Urothelium cell line (cell line): ENCODE data around the gene TYW1B.
"Not testable (repeated sequence)": the region's sequence is repeated elsewhere in the genome, so short reads cannot be mapped to it uniquely, and the experiment has no call there.

Source experiments
- DNase-seq: peaks from one replicate; pipeline ENCODE4 v3.0.0; 2011; ENCODE audit warnings: low spot score, mixed read lengths
- FAIRE-seq: peaks from 2 replicates; lab custom pipeline; 2011; peaks lifted over from hg19 to GRCh38; lab: Jason Lieb, UNC

The TYW1B gene

DNA sequence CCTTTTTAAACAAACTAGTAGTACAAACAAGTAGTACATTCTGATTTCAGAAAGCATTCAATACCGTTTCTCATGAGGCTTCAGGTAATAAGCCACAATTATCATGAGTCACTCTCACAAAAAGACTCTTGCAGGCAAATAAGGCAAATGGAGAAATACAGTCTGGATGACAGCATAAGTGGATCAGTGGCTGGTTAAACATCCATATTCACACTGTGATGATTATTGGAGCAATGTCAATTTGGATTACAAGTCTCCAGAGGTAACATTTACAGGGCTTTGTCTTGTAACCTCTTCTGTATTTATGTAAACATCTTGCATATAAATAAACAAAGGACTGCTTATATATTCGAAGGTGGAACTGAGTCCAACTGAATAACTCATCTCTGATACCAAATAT lies 55.4 kb downstream of the TYW1B start:
- FAIRE-seq, DNase-seq: not testable (repeated sequence)

DNA sequence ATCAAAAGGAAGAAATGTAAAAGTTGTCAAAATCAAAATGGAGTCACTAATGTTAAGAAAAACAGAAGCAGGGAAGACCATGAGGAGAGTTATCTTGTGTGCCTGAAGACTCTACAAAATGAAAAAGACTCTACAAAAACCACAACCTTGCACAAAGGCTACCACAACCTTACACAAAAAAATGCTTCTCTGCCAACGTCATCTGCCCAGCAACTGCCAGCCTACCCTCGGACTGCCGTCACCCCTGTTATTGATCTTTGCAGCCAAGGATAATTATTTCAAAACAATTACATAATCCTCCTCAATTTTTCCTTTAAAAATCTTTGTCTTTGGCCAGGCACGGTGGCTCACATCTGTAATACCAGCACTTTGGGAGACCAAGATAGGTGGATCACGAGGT lies 61.0 kb downstream of the TYW1B start:
- not testable (repeated sequence) for DNase-seq, FAIRE-seq

DNA sequence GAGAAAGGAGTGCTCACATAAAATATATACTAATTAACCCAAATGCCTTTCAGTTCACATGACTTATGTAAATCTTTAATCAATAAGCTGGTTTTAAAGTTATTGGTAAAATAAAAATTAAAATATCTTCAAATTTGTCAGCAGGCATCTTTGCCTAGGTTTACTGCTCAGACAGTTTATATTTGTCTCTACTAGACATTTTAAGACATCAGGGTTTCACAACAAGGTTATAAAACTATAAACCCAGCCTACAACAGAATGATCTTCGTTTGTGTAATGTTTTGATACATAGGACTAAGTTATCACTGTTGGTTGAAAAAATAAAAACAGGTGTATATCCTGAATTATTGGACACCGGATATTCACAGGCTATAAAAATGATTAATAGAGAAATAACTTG lies 67.4 kb downstream of the TYW1B start:
- no peak for FAIRE-seq

DNA sequence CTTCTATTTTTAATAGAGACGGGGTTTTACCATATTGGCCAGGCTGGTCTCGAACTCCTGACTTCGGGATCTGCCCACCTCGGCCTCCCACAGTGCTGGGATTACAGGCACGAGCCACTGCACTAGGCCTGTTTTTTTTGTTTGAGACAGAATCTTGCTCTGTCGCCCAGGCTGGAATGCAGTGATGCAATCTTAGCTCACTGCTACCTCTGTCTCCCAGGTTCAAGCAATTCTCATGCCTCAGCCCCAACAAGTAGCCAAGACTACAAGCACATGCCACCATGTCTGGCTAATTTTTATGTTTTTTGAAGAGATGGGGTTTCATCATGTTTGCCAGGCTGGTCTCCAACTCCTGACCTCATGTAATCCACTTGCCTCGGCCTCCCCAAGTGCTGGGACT lies 73.7 kb downstream of the TYW1B start:
- DNase-seq (no peak), FAIRE-seq (no peak)

More for the DNA sequence above, 67.4 kb downstream of the TYW1B start:
- no peak for DNase-seq

DNA sequence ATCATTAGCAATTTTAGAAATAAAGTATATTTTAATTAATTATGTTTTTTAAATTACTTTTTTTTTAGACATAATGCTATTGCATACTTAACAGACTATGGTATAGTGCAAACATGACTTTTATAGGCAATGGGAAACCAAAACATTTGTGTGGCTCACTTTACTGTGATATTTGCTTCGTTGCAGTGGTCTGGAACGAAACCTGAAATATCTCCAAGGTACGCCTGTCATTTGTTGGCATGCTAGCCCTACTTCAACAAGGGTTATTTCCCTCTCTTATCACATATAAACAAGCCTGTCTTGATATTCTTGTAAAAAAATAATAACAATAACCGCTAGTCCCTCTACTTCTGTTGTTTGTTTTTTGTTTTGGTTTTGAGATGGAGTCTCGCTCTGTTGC lies 74.2 kb downstream of the TYW1B start:
- no peak for FAIRE-seq

DNA sequence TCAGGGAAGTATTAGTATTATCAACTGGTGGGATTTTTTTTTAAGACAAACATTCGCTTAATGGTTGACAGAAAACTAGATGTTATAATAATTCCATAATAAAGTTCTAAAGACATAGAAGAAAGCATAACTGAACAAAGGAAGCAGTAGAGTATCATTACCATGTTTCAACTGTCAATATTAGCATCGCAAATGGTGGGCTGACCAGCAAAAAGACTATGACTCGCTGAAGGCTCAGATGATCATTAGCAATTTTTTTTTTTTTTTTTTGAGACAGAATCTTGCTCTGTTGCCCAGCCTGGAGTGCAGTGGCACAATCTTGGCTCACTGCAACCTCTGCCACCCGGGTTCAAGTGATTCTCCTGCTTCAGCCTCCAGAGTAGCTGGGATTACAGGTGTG lies 74.8 kb downstream of the TYW1B start:
- not testable (repeated sequence) for DNase-seq, FAIRE-seq

More for the DNA sequence above, 74.2 kb downstream of the TYW1B start:
- no peak for DNase-seq

DNA sequence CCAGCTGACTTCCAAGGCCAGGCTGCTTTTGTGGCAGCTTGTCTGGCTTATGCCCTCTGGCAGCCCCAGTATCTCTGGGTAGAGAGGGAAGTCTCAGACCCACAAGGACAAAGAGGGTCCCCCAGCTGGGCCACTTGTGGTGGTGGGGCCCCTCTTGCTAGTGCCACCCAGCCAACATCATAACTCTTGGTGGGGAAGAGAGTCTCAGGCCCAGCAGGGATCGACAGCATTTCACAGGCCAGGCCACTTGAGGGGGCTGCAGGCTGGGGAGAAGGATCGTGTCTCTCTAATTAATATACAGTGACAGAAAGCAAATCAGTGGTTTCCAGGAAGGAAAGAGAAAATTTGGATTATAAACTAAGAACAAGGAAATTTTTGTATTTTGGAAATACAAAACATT lies 76.0 kb downstream of the TYW1B start:
- no peak for DNase-seq
- FAIRE-seq: no peak

DNA sequence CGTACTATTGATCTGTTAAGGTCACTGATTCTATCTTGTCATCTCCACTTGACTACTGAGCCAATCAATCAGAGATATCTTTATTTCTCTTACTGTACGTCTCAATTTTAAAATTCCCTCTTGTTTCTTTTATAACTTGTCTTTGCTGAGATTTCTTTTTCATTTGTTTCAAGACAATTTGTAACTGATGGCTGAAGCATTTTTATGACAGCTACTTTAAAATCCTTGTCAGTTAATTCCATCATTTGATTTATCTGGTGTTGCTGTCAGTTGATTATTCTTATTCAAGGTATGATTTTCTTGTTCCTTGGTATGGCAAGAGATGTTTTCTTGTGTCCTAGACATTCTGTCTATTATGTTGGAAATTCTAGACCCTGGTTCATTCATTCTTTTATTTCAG lies 76.6 kb downstream of the TYW1B start:
- FAIRE-seq: no peak
- no peak for DNase-seq

DNA sequence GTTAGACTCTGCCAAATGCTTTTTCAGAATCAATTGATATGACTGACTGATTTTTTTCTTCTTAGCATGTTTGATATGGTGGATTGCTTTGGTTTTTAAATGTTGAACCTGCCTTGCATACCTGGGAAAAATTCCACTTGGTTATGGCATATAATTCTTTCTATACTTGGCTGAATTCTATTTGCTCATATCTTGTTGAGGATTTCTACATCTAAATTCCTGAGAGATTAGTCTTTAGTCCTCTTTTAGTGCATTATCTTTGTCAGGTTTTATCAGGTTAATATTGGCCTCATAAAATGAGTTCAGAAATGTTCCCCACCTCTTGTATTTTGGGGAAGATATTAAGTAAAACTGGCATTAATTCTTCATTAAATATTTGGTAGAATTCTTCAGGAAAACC lies 79.4 kb downstream of the TYW1B start:
- not testable (repeated sequence) for FAIRE-seq

DNA sequence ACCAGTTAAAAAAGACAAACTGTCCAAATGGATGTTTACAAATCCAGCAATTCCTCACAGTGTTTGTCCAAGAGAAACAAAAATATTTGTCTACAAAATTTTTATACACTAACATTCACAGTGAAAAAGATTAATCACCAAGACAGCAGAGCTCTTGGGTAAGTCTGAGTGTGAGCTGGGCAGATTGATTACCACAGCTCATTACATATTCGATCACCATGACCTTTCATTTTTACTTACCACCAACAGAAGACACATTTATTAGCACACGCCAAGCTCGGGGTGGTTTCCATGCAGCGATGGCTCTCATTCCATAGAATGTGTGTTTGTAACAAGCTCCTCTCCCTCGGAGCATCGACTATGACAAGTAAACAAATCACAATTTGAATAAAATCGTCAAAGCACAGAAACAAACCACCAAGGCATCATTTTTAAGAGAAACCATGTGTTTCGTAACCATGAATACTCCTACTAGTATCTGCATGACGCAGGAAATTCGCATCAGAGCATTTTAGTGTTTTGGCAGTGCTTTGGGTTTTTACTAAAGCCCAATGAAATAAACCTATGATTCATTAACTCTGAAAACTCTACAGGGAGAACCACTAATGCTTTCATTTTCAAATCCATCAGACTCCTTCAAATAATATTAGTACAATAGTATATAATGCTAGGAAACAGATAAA lies 83.6 kb downstream of the TYW1B start:
- not testable (repeated sequence) for FAIRE-seq, DNase-seq

More for the DNA sequence above, 79.4 kb downstream of the TYW1B start:
- DNase-seq: not testable (repeated sequence)

DNA sequence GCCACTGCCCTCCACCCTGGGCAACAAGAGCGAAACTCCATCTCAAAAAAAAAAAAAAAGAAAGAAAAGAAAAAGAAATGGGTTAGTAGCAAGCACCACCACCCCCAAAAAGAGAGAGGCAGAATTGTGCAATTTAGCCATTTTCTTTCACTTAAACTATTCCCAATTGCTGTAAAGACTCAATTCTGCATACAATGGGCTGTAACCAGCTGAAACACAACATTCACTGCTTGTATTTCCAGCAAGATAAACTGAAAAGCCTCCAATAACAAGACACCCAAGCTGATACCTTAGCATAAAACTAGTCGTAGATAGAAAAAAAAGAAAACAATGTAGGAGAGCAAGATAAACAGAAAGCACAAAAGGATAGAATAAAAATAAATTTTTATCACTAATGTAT lies 84.2 kb downstream of the TYW1B start:
- not testable (repeated sequence) for DNase-seq, FAIRE-seq

DNA sequence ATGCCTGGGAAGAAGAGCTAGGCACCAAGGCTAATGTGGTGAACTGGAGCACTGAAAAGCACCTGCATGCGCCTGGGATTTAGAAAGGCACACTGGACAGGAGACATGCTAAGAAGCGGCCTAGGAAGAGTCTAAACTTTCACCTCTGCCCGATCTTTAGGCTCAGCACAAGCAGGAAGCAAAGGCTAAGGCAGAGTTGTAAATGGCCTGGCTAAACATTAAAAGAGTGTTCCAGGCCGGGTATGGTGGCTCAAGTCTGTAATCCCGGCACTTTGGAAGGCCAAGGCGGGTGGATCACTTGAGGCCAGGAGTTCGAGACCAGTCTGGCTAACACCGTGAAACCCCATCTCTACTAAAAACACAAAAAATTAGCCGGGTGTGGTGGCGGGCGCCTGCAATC lies 88.3 kb downstream of the TYW1B start:
- FAIRE-seq, DNase-seq: not testable (repeated sequence)

DNA sequence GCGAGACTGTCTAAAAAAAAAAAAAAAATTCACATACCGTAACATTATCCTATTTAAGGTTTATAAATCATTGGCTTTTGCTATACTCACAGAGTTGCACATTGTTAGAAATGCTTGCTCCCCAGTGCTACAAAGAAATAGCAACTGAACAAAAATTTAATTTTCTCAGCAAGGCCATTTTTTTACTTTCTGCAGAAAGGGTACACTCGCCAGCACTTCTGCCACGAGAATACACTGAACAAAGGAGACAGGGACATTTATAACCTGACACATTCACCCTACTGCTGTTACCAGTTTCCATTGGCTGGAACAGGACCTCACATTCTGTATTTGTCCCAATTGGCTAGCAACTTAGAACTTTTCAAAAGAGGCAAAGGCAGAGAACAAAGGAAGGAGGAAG lies 92.1 kb downstream of the TYW1B start:
- DNase-seq, FAIRE-seq: not testable (repeated sequence)

DNA sequence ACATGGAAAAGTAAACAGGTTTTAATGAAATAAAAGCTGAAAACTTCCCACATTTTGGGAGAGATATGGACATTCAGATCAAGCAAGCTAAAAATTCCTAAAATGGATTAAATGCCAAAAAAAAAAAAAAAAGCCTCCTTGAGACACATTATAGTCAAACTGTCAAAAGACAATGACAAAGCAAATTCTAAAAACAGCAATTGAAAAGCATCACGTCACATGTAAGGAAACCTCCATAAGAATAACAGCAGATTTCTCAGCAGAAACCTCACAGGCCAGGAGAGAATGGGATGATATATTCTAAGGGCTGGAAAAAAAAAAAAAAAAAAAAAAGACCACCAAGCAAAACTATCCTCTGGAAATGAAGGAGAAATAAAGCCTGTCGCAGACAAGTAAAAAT lies 97.2 kb downstream of the TYW1B start:
- DNase-seq, FAIRE-seq: not testable (repeated sequence)

DNA sequence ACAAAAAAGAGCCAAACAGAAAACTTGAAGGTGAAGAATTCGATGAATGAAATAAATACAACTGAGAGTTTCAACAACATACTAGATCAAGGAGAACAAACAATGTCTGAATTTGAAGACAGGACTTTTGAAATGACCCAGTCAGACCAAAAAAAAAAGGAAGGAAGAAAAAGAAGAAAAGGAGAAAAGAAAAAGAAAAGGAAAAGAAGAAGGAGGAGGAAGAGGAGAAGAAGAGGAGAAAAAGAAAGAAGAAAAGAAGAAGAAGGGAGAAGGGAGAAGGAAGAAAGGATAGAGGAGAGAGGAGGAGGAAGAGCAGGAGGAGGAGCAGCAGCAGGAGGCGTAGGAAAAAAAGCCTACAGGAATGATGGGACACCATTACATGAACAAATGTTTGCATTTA lies 97.6 kb downstream of the TYW1B start:
- not testable (repeated sequence) for DNase-seq, FAIRE-seq

DNA sequence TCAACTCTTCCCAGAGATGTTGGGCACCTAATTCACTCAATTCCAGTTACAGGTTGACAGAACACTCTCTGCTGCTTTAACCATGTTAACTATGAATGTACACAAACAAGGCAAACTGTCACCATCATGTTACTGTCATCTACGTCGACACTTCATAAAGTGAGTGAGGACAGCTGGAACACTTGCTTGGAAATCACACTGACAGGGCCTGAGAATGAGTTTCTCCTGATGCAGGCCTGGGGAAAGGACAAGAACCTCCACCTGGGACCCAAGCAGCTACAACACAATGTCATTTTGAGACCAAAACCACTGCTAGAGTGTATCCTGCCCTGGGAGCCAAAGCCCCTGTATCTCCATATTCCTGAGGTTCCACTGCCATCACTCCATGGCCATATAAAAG lies 98.9 kb downstream of the TYW1B start:
- FAIRE-seq: peak; percentile 44

DNA sequence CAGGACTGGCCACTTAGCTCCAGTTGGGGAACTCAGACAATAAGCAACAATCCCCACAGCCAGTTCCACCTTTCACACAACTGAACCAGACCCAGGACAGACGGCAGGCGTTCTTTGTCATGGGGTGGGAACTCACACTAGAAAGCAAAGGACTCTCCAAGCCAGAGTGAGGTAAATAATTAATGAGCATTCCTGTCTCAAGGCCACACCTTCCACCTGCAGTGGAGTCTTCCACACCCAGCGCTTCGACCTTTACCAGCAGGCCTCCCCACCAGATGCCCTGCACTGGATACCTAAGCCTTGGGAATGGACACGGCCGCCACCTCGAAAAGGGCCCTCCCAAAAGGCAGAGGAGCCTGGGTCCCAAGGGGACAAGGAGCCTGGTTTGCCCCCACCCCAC lies 105.3 kb downstream of the TYW1B start:
- not testable (repeated sequence) for FAIRE-seq, DNase-seq

More for the DNA sequence above, 98.9 kb downstream of the TYW1B start:
- not testable (repeated sequence) for DNase-seq

DNA sequence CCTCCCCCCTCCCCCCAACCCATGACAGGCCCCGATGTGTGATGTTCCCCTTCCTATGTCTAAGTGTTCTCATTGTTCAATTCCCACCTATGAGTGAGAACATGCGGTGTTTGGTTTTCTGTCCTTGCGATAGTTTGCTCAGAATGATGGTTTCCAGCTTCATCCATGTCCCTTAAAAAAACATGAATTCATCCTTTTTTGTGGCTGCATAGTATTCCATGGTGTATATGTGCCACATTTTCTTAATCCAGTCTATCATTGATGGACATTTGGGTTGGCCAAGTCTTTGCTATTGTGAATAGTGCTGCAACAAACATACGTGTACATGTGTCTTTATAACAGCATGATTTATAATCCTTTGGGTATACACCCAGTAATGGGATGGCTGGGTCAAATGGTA lies 107.1 kb downstream of the TYW1B start:
- not testable (repeated sequence) for FAIRE-seq, DNase-seq

DNA sequence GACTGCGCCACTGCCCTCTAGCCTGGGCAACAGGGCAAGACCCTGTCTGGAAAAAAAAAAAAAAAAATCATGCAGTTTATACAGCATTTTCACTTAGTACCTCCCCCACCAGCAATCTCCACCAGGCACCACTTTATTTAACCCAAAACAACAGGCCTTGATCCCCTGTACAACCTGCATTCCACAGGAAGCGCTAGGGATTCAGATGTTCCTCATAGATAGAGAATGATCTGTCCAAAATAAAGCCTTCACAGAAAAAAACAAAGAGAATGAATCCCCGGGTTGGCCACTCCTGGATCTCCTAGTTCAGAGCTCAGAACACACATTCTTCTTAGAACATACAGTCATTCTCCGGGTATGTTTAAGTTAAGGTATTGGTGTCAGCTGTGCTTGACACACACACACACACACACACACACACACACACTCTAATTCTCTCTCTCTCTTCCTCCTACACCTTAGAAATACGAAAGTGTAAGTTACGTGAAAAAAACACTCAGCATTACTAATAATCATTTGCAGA lies 110.7 kb downstream of the TYW1B start:
- DNase-seq, FAIRE-seq: not testable (repeated sequence)

DNA sequence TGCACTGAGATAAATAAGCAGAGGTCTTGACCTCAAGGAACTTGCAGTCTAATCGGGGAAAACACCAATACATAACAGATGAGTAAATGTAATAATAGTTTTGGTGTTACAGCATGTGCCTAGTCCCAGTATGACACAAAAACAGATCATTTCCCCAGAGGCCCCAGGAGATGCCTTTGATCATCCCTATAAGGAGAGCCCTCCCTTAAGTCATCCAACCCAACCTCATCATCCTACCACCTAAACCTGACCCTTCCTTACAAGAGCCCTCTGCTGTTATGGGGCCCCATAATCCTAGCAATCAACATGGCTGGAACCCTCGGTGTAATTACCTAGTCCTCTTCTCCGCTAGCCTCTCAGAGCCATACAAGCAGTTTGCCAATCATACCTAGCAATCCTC lies 116.1 kb downstream of the TYW1B start:
- DNase-seq, FAIRE-seq: not testable (repeated sequence)

DNA sequence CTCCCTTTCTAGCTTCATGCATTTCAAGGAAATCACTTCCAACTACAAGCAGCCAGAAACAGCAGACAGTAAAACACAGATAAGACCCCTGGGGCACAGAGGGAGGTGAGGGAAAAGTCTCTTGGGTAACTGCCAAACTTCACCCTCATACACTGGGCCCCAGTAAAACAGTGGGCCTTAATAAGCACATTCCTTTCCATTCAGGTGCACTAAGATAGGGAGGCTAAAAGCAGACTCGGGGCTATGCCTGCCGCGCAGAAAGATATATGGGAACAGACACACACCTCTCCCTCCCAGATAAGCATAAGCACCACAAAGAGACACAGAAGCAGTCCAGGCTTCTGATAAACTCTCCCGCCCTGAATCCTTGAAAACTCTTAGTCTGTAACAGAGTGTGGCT lies 117.0 kb downstream of the TYW1B start:
- no peak for DNase-seq
- FAIRE-seq: no peak

DNA sequence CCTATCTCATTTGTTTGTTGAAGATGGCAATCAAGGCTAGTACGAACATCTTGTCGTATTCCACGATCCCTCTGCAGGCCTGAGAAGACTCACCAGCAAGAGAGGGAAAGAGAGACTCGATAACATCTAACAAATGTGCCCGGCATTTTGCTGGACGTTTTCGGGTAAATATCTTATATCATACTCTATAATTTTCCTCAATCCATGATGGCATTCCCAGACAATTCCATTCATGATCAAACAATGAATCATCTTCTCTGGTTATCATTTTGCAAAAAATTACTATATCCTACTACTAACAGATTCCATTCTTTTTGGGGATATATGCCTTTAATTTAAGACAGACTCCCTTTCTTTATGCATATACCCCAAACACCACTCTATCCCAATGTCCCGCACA lies 118.1 kb downstream of the TYW1B start:
- FAIRE-seq (no peak), DNase-seq (no peak)
